Neuronal stem cell (in vitro differentiated cells): ENCODE measurements around the gene RNF224.

ENCODE experiments used
- DNase-seq: peaks from one replicate; pipeline ENCODE4 v3.0.0-alpha.2; 2013; ENCODE audit warnings: low spot score
- H2AFZ ChIP-seq: one replicate; pipeline ENCODE4 v1.6.1; 2013; ENCODE audit warnings: mild to moderate bottlenecking, low read length, inconsistent platforms
- H2AK5ac ChIP-seq: 2 replicates; pipeline ENCODE4 v1.6.1; 2013; ENCODE audit warnings: low read depth, mild to moderate bottlenecking, inconsistent platforms, low read length, moderate library complexity, mixed read lengths
- H2BK120ac ChIP-seq: 2 replicates; pipeline ENCODE4 v1.6.1; 2013; ENCODE audit warnings: low read depth, mild to moderate bottlenecking, inconsistent platforms, low read length, moderate library complexity, mixed read lengths
- H2BK12ac ChIP-seq: one replicate; pipeline ENCODE4 v1.6.1; 2013; ENCODE audit warnings: low read length, inconsistent platforms
- H2BK15ac ChIP-seq: 2 replicates; pipeline ENCODE4 v1.6.1; 2013; ENCODE audit warnings: mild to moderate bottlenecking, low read length, inconsistent platforms, mixed read lengths
- H2BK5ac ChIP-seq: one replicate; pipeline ENCODE4 v1.6.1; 2013; ENCODE audit warnings: inconsistent platforms, mild to moderate bottlenecking, low read length, moderate library complexity
- H3K14ac ChIP-seq: one replicate; pipeline ENCODE4 v1.6.1; 2013; ENCODE audit warnings: low read length, inconsistent platforms
- H3K18ac ChIP-seq: 2 replicates; pipeline ENCODE4 v1.6.1; 2013; ENCODE audit warnings: low read length, inconsistent platforms
- H3K23ac ChIP-seq: 2 replicates; pipeline ENCODE4 v1.6.1; 2013; ENCODE audit warnings: low read depth, mild to moderate bottlenecking, mixed read lengths, low read length, inconsistent platforms; ENCODE audit not compliant: poor library complexity
- H3K27ac ChIP-seq: replicated peaks from 3 replicates; pipeline ENCODE4 v1.5.1; 2013; ENCODE audit warnings: low read length, inconsistent platforms
- H3K27me3 ChIP-seq, 3 experiments: 2 replicates each; pipeline ENCODE4 v1.6.1; 2013; ENCODE audit warnings: low read length in 3 of 3, mild to moderate bottlenecking in 2 of 3, inconsistent platforms in 1 of 3, low read depth in 1 of 3, mixed read lengths in 1 of 3, moderate library complexity in 1 of 3; ENCODE audit not compliant: control insufficient read depth in 3 of 3, insufficient read depth in 3 of 3
- H3K36me3 ChIP-seq, 2 donors: replicated peaks in 1 of 2; 2 replicates each; pipeline ENCODE4 v1.6.1; 2013; ENCODE audit warnings: low read length in 2 of 2; ENCODE audit not compliant: control insufficient read depth in 2 of 2, insufficient read depth in 2 of 2
- H3K4ac ChIP-seq: 2 replicates; pipeline ENCODE4 v1.6.1; 2013; ENCODE audit warnings: inconsistent platforms, mild to moderate bottlenecking, low read length, moderate library complexity
- H3K4me1 ChIP-seq, 2 donors: 1 replicate in 1 of 2; 2 replicates in 1 of 2; pipeline ENCODE4 v1.6.1; 2013; ENCODE audit warnings: low read length in 2 of 2, low read depth in 1 of 2; ENCODE audit not compliant: control insufficient read depth in 2 of 2, insufficient read depth in 1 of 2
- H3K4me2 ChIP-seq: one replicate; pipeline ENCODE4 v1.6.1; 2013; ENCODE audit warnings: mild to moderate bottlenecking, low read length, inconsistent platforms; ENCODE audit not compliant: insufficient read depth, poor library complexity, severe bottlenecking
- H3K4me3 ChIP-seq, 2 donors: 2 replicates each; pipeline ENCODE4 v1.5.1; 2013; ENCODE audit warnings: low read length in 2 of 2, mild to moderate bottlenecking in 2 of 2, inconsistent platforms in 1 of 2, moderate library complexity in 1 of 2
- H3K79me1 ChIP-seq: one replicate; pipeline ENCODE4 v1.6.1; 2013; ENCODE audit warnings: low read depth, mild to moderate bottlenecking, inconsistent platforms, low read length, moderate library complexity
- H3K9ac ChIP-seq: one replicate; pipeline ENCODE4 v1.6.1; 2013; ENCODE audit warnings: mild to moderate bottlenecking, low read depth, low read length, inconsistent platforms; ENCODE audit not compliant: poor library complexity
- H3K9me3 ChIP-seq, 2 donors: replicated peaks in 1 of 2; 2 replicates each; pipeline versions ENCODE3 to v1.6.1; 2013; ENCODE audit warnings: low read length in 2 of 2, mild to moderate bottlenecking in 2 of 2, inconsistent platforms in 1 of 2, low read depth in 1 of 2, mixed read lengths in 1 of 2, moderate library complexity in 1 of 2; ENCODE audit not compliant: control insufficient read depth in 2 of 2, insufficient read depth in 1 of 2
- H4K8ac ChIP-seq: one replicate; pipeline ENCODE4 v1.6.1; 2013; ENCODE audit warnings: low read depth, mild to moderate bottlenecking, inconsistent platforms, low read length, moderate library complexity
- H4K91ac ChIP-seq: one replicate; pipeline ENCODE4 v1.6.1; 2013; ENCODE audit warnings: low read length, low read depth, mild to moderate bottlenecking, inconsistent platforms; ENCODE audit not compliant: poor library complexity
- WGBS, 2 donors: extraction: QIAGEN DNeasy Blood & Tissue Kit; methylation state at CpG; one replicate each; pipeline ENCODE4 v1.1.7; 2013; ENCODE audit warnings: missing lambda C conversion rate in 2 of 2, mixed read lengths in 1 of 2; ENCODE audit not compliant: insufficient read length in 2 of 2, insufficient replicate concordance in 1 of 2; ENCODE audit errors: extremely low coverage in 2 of 2; 5-methylcytosine and 5-hydroxymethylcytosine counted together

The RNF224 gene

DNA sequence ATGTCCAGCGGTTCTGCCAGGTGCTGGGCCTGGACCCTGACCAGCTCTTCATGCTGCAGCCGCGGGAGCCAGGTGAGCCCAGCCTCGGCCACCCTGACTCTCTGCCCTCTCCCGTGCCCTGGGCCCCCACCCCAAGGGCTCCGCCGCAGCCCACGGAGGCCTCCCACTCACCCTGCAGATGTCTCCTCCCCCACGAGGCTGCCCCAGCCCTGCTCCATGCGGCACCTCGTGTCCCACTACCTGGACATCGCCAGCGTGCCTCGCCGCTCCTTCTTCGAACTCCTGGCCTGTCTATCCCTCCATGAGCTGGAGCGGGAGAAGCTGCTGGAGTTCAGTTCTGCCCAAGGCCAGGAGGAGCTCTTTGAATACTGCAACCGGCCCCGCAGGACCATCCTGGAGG lies 12.7 kb upstream of the RNF224 start:
- H2BK12ac ChIP-seq, result peak overlapping the region; percentile 22
- peak overlapping the region; percentile 53 for H2BK5ac ChIP-seq
- no CpG with 5 or more reads among the region's 19 CpGs for WGBS, 2 donors

DNA sequence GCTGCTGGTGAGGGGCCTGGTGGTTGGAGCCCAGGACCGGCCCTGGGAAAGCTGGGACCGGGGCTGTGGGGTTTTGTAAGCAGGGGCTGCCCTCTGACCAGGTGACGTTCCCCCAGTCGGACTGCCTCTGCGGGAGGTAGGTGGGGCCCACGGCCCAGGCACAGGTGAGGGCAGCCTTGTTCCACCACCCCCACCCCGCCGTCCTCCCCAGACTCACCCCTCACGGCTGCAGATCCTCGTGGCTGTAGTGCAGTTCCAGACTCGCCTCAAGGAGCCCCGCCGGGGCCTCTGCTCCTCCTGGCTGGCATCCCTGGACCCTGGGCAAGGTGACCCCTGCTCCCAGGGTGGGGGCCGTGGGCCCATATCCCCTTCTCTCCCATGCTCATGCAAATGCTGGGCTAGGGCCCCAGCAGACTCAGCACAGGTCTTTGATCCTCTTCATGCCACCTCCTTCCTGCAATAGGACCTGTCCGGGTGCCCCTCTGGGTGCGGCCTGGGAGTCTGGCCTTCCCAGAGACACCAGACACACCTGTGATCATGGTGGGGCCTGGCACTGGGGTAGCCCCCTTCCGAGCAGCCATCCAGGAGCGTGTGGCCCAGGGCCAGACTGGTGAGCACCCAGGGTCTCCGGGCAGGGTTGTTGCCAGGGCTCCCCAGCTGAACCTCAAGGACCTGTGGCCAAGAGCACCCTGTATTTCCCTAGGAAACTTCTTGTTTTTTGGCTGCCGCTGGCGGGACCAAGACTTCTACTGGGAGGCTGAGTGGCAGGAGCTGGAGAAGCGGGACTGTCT lies 11.9 kb upstream of the RNF224 start:
- no peak for DNase-seq
- H2AFZ ChIP-seq, result no peak overlapping the region
- no peak overlapping the region for H3K23ac ChIP-seq
- H2BK12ac ChIP-seq, result no peak overlapping the region
- no peak overlapping the region for H3K4me2 ChIP-seq
- peaks cover 2 to 8% of the 10 kb centered on the region in 2 donors for H3K4me1 ChIP-seq
- H3K27ac ChIP-seq, result no peak overlapping the region
- no peak overlapping the region for H2BK5ac ChIP-seq
- H4K91ac ChIP-seq, result no peak overlapping the region
- H3K14ac ChIP-seq, result no peak overlapping the region
- no CpG with 5 or more reads among the region's 22 CpGs for WGBS, 2 donors
- no peak overlapping the region for H2AK5ac ChIP-seq
- no peak overlapping the region for H3K18ac ChIP-seq
- H2BK120ac ChIP-seq, result no peak overlapping the region
- no peak overlapping the region for H3K9ac ChIP-seq
- no peak overlapping the region for H3K4ac ChIP-seq
- H3K36me3 ChIP-seq, result peaks cover 17 to 52% of the 10 kb centered on the region in 2 donors
- H3K4me3 ChIP-seq, result no peak overlapping the region
- peaks cover 17% of the 10 kb centered on the region for H3K79me1 ChIP-seq
- H3K9me3 ChIP-seq, result no peaks in the 10 kb centered on the region
- no peak overlapping the region for H2BK15ac ChIP-seq
- no peaks in the 10 kb centered on the region for H3K27me3 ChIP-seq
- no peak overlapping the region for H4K8ac ChIP-seq

More for the DNA sequence above, 12.7 kb upstream of the RNF224 start:
- H2BK15ac ChIP-seq, result no peak overlapping the region
- H3K27me3 ChIP-seq, result no peaks in the 10 kb centered on the region
- H3K27ac ChIP-seq, result no peak overlapping the region
- H3K4me2 ChIP-seq, result no peak overlapping the region
- peaks cover 17 to 54% of the 10 kb centered on the region in 2 donors for H3K36me3 ChIP-seq
- no peak overlapping the region for H3K18ac ChIP-seq
- H3K4me1 ChIP-seq, result peaks cover 2 to 8% of the 10 kb centered on the region in 2 donors
- no peak overlapping the region for H4K91ac ChIP-seq
- no peak overlapping the region for H3K4ac ChIP-seq
- H2BK120ac ChIP-seq, result no peak overlapping the region
- no peak overlapping the region for H3K14ac ChIP-seq
- H4K8ac ChIP-seq, result no peak overlapping the region
- H3K79me1 ChIP-seq, result peaks cover 11% of the 10 kb centered on the region
- no peak overlapping the region for H2AK5ac ChIP-seq
- DNase-seq, result no peak
- no peak overlapping the region for H3K9ac ChIP-seq
- H3K9me3 ChIP-seq, result no peaks in the 10 kb centered on the region
- H3K23ac ChIP-seq, result no peak overlapping the region
- H3K4me3 ChIP-seq, result no peak overlapping the region
- H2AFZ ChIP-seq, result no peak overlapping the region

DNA sequence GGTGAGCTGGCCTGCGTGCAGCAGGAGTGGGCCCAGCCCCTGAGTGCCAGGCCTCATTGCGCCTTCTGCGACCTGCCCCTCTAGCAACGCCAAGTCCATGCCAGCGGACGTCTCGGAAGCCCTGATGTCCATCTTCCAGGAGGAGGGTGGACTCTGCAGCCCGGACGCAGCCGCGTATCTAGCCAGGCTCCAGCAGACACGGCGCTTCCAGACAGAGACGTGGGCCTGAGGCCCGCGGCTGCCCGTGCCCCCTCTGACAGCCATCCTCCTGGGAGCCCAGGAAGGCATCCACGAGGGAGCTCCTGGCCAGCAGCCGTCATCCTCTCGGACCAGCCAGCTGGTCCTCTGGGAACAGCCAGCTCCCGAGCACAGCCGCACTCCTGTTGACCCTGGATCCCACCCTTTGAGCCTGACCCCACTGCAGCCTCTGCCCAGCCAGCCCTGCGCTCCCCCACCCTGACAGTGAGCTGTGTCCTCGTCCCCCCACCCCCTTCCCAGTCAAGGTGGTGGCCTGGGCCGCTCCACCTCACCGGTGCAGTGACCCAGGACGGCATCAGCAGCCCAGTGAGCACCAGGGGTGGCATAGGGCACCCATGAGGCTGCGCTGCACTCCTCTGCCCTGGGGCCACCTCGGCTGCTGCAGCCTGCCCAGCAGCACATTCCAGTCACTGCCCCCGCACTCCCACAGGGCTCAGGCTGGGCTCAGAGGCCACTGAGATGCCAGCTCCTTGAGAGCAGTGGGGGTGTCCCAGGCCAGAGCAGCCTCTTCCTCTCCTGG lies 10.9 kb upstream of the RNF224 start:
- Histone ChIP-seq H3K4me3 (no peak overlapping the region), H2BK15ac (no peak overlapping the region), H3K4ac (no peak overlapping the region), H2BK5ac (no peak overlapping the region), H4K91ac (no peak overlapping the region), H3K9ac (no peak overlapping the region), H3K14ac (no peak overlapping the region), H4K8ac (no peak overlapping the region), H3K36me3 (peaks cover 17 to 46% of the 10 kb centered on the region in 2 donors), H3K18ac (no peak overlapping the region), H3K4me1 (peaks cover 2 to 8% of the 10 kb centered on the region in 2 donors), H2BK120ac (no peak overlapping the region), H3K27ac (no peak overlapping the region), H3K23ac (no peak overlapping the region), H3K4me2 (no peak overlapping the region), H3K27me3 (no peaks in the 10 kb centered on the region), H2AK5ac (no peak overlapping the region), H2BK12ac (no peak overlapping the region), H3K9me3 (no peaks in the 10 kb centered on the region), H3K79me1 (peaks cover 20% of the 10 kb centered on the region), H2AFZ (no peak overlapping the region)
- no peak for DNase-seq
- no CpG with 5 or more reads among the region's 30 CpGs for WGBS, 2 donors
